HEK293 (cell line): Measurements from ENCODE around the gene CNTN4.

ENCODE experiments used
- CTCF ChIA-PET: fragments of 350-600 bp; formaldehyde crosslinking; extraction: SDS; loops from one replicate; lab custom pipeline; 2021; ENCODE audit warnings: antibody characterized with exemption; lab: Yijun Ruan, JAX
- POLR2A ChIA-PET: fragments of 300-600 bp; formaldehyde crosslinking; extraction: SDS; loops from one replicate; lab custom pipeline; 2020; ENCODE audit warnings: antibody characterized with exemption, inconsistent platforms; lab: Yijun Ruan, JAX
- H3K27ac ChIP-seq: fragments of 200-500 bp; sonication (Bioruptor generic); 2 replicates; pipeline ENCODE4 v1.5.1; 2014; ENCODE audit warnings: low read depth, low read length, control low read depth, inconsistent platforms; ENCODE audit errors: extremely low read depth
- H3K36me3 ChIP-seq, 2 experiments: fragments of 200-500 bp in 1 of 2; sonication (Bioruptor generic) in 1 of 2; 1 replicate in 1 of 2; 2 replicates in 1 of 2; pipeline ENCODE4 v1.5.1; 2014 to 2017; ENCODE audit warnings: inconsistent platforms in 2 of 2, low read length in 2 of 2; ENCODE audit not compliant: control insufficient read depth in 2 of 2, insufficient read depth in 1 of 2
- H3K4me1 ChIP-seq: fragments of 200-500 bp; sonication (Bioruptor generic); 2 replicates; pipeline ENCODE4 v1.5.1; 2014; ENCODE audit warnings: mild to moderate bottlenecking, low read length, inconsistent platforms; ENCODE audit not compliant: control insufficient read depth, insufficient read depth
- H3K4me3 ChIP-seq: 2 replicates; pipeline ENCODE4 v1.5.1; 2011; ENCODE audit warnings: low read depth, mild to moderate bottlenecking, control low read depth, low read length, moderate library complexity
- H3K9me3 ChIP-seq: fragments of 200-500 bp; sonication (Bioruptor generic); 2 replicates; pipeline ENCODE4 v1.5.1; 2014; ENCODE audit warnings: low read depth, low read length, inconsistent platforms; ENCODE audit not compliant: control insufficient read depth, insufficient read depth
- AEBP2 ChIP-seq: fragments of 450-650 bp; formaldehyde crosslinking; IDR thresholded peaks from 2 replicates; pipeline ENCODE4 v1.5.1; 2016; ENCODE audit warnings: missing biosample characterization, missing genetic modification characterization, borderline replicate concordance
- HOXA7 ChIP-seq: sonication (generic); formaldehyde crosslinking; IDR thresholded peaks from 2 replicates; pipeline ENCODE4 v1.8.1; 2022; ENCODE audit warnings: missing genetic modification reagents, borderline replicate concordance
- KLF17 ChIP-seq: fragments of 450-650 bp; formaldehyde crosslinking; IDR thresholded peaks from 2 replicates; pipeline ENCODE4 v1.5.1; 2016; ENCODE audit warnings: missing biosample characterization, missing genetic modification characterization
- MYNN ChIP-seq: fragments of 450-650 bp; formaldehyde crosslinking; IDR thresholded peaks from 2 replicates; pipeline ENCODE4 v1.5.1; 2016; ENCODE audit warnings: missing biosample characterization, missing genetic modification characterization, borderline replicate concordance
- RBAK ChIP-seq: fragments of 450-650 bp; formaldehyde crosslinking; IDR thresholded peaks from 2 replicates; pipeline ENCODE4 v1.5.1; 2016; ENCODE audit warnings: missing biosample characterization, missing genetic modification characterization
- ZBTB10 ChIP-seq: fragments of 450-650 bp; formaldehyde crosslinking; IDR thresholded peaks from 2 replicates; pipeline ENCODE4 v1.5.1; 2016; ENCODE audit warnings: missing biosample characterization, missing genetic modification characterization
- ZNF121 ChIP-seq: fragments of 450-650 bp; formaldehyde crosslinking; IDR thresholded peaks from 2 replicates; pipeline ENCODE4 v1.5.1; 2016; ENCODE audit warnings: missing biosample characterization, missing genetic modification characterization
- ZNF157 ChIP-seq: fragments of 450-650 bp; formaldehyde crosslinking; IDR thresholded peaks from 2 replicates; pipeline ENCODE4 v1.5.1; 2016; ENCODE audit warnings: missing biosample characterization, missing genetic modification characterization
- ZNF223 ChIP-seq: fragments of 450-650 bp; formaldehyde crosslinking; IDR thresholded peaks from 2 replicates; pipeline ENCODE4 v1.5.1; 2016; ENCODE audit warnings: missing biosample characterization, missing genetic modification characterization
- ZNF335 ChIP-seq: fragments of 450-650 bp; formaldehyde crosslinking; conservative IDR thresholded peaks from 2 replicates; pipeline ENCODE4 v1.5.1; 2016; ENCODE audit warnings: missing biosample characterization, missing genetic modification characterization
- ZNF518A ChIP-seq: fragments of 450-650 bp; formaldehyde crosslinking; conservative IDR thresholded peaks from 2 replicates; pipeline ENCODE4 v1.5.1; 2016; ENCODE audit warnings: low read depth, missing biosample characterization, missing genetic modification characterization
- ZNF624 ChIP-seq: fragments of 450-650 bp; formaldehyde crosslinking; IDR thresholded peaks from 2 replicates; pipeline ENCODE4 v1.5.1; 2017; ENCODE audit warnings: missing biosample characterization, missing genetic modification characterization
- TF ChIP-seq, protein P1 (sequence below): fragments of 450-650 bp; formaldehyde crosslinking; IDR thresholded peaks from 2 replicates; pipeline ENCODE4 v1.5.1; 2016; ENCODE audit warnings: missing biosample characterization, missing genetic modification characterization
- TF ChIP-seq, protein P2 (sequence below): fragments of 450-650 bp; formaldehyde crosslinking; IDR thresholded peaks from 2 replicates; pipeline ENCODE4; 2016; ENCODE audit warnings: missing biosample characterization, missing genetic modification characterization

CNTN4 gene

GRCh38 chr3:2154621-2155020, 56.0 kb downstream of the CNTN4 start:
- Histone ChIP-seq H3K4me1 (no peaks in the 10 kb centered on the region), H3K27ac (no peak overlapping the region), H3K9me3 (no peaks in the 10 kb centered on the region), H3K4me3 (no peak overlapping the region), H3K36me3 (no peaks in the 10 kb centered on the region)
- CTCF ChIA-PET = interaction anchor here (0.6 to 3.1 kb wide), 3 partner anchors 11 to 1283 kb away, joined by 3 to 19 read pairs (median 4); no protein-coding TSS in a partner anchor
- TF ChIP-seq ZNF157 (no peak), ZNF121 (tag by site-specific recombination) (no peak), ZNF624 (no peak), HOXA7 (no peak), ZBTB10 (tag by site-specific recombination) (no peak), ZNF335 (no peak), ZNF518A (tag by site-specific recombination) (no peak), RBAK (no peak), AEBP2 (tag by site-specific recombination) (no peak), KLF17 (tag by site-specific recombination) (no peak), ZNF223 (tag by site-specific recombination) (no peak), MYNN (tag by site-specific recombination) (no peak)
- TF ChIP-seq, protein P1, sequence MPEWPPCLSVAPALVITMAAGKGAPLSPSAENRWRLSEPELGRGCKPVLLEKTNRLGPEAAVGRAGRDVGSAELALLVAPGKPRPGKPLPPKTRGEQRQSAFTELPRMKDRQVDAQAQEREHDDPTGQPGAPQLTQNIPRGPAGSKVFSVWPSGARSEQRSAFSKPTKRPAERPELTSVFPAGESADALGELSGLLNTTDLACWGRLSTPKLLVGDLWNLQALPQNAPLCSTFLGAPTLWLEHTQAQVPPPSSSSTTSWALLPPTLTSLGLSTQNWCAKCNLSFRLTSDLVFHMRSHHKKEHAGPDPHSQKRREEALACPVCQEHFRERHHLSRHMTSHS = no peak
- TF ChIP-seq, protein P2, sequence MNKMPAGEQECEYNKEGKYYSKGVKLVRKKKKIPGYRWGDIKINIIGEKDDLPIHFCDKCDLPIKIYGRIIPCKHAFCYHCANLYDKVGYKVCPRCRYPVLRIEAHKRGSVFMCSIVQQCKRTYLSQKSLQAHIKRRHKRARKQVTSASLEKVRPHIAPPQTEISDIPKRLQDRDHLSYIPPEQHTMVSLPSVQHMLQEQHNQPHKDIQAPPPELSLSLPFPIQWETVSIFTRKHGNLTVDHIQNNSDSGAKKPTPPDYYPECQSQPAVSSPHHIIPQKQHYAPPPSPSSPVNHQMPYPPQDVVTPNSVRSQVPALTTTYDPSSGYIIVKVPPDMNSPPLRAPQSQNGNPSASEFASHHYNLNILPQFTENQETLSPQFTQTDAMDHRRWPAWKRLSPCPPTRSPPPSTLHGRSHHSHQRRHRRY (tag by site-specific recombination) = no peak
- POLR2A ChIA-PET = no interaction called here
